Measurements from ENCODE around the gene KRT6B. TPM values are rescaled to one million over a fixed set of nuclear protein-coding genes. Genes with fewer than 3 reads are reported as not detected.

KRT6B gene
- total and polyA plus RNA-seq, 9 of the 15 experiments (the other 6 are each of a cell fraction or from before 2014, with no cell fraction given): not detected

DNA sequence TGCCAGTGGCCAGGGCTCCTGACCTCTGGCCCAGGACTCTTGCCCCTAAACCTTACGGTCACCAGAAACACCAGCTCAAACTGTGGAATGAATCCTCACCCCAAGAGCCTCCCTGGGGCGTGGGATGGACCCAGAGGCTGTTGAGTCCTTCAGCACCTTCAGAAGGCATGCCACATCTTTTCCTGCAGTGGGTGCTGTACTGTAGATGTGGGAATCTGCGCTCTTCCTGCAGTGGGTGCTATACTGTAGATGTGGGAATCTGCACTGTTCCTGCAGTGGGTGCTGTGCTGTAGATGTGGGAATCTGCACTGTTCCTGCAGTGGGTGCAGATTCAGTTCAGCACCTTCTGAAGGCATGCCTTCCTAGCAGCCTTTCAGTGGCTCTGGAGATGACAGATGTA, 47.0 kb downstream of the KRT6B start:
- no peak for TF ChIP-seq RBFOX2 (IDR thresholded peaks at IDR 0.05; ENCODE audit: low read depth, low read length)
- no peak for TF ChIP-seq ZNF395 (CRISPR knock-in tag; IDR thresholded peaks at IDR 0.05)
- TF ChIP-seq, protein P1, sequence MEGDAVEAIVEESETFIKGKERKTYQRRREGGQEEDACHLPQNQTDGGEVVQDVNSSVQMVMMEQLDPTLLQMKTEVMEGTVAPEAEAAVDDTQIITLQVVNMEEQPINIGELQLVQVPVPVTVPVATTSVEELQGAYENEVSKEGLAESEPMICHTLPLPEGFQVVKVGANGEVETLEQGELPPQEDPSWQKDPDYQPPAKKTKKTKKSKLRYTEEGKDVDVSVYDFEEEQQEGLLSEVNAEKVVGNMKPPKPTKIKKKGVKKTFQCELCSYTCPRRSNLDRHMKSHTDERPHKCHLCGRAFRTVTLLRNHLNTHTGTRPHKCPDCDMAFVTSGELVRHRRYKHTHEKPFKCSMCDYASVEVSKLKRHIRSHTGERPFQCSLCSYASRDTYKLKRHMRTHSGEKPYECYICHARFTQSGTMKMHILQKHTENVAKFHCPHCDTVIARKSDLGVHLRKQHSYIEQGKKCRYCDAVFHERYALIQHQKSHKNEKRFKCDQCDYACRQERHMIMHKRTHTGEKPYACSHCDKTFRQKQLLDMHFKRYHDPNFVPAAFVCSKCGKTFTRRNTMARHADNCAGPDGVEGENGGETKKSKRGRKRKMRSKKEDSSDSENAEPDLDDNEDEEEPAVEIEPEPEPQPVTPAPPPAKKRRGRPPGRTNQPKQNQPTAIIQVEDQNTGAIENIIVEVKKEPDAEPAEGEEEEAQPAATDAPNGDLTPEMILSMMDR (IDR thresholded peaks at IDR 0.05 in 2 of 3, conservative IDR thresholded peaks at IDR 0.05 in 1 of 3; ENCODE audit: insufficient read depth in 2 of 3, low read depth in 1 of 3, low read length in 3 of 3): peak in 1 of 3 experiments; percentile 28; a peak in 1 of 6 replicates
- TF ChIP-seq CXXC5 (CRISPR knock-in tag; IDR thresholded peaks at IDR 0.05): no peak

More for the DNA sequence above, 47.0 kb downstream of the KRT6B start:
- no peaks in the 10 kb centered on the region for H3K9me3 ChIP-seq (replicated peaks; ENCODE audit: control insufficient read depth, insufficient read depth, low read depth, low read length)
- H3K27me3 ChIP-seq (ENCODE audit: control insufficient read depth in 2 of 2, insufficient read depth in 2 of 2, low read length in 2 of 2): peaks cover 0 to 69% of the 10 kb centered on the region in 2 experiments; a peak in 4 of 5 replicates
- H3K4me2 ChIP-seq (ENCODE audit: insufficient read depth, low read length): no peak overlapping the region
- CTCF ChIA-PET (ENCODE audit: low intra/inter-chr PET ratio): no interaction called here
- intact Hi-C loops (cut with micrococcal nuclease): no loop called here
- DNase-seq (ENCODE audit: extremely low read depth in 1 of 4, low spot score in 3 of 4) (no peak), ATAC-seq (no peak), FAIRE-seq (no peak)
- H3K36me3 ChIP-seq (ENCODE audit: control insufficient read depth, insufficient read depth, low read length): no peaks in the 10 kb centered on the region
- POLR2A ChIA-PET: interaction anchor here (0.9 kb wide), 1 partner anchor 18 kb away, joined by 3 read pairs; no protein-coding TSS in a partner anchor
- WGBS (ENCODE audit: insufficient coverage, low coverage, missing lambda C conversion rate): 3% methylated on average over 3 of the region's 3 CpGs
- no peaks in the 10 kb centered on the region for H3K79me2 ChIP-seq (ENCODE audit: control insufficient read depth, insufficient read depth, low read length)
- H4K20me1 ChIP-seq (replicated peaks; ENCODE audit: control insufficient read depth, insufficient read depth, low read length): no peaks in the 10 kb centered on the region
- H3K4me3 ChIP-seq: no peak overlapping the region
- H3K9me1 ChIP-seq (ENCODE audit: control insufficient read depth, insufficient read depth, low read length): no peaks in the 10 kb centered on the region
- no peaks in the 10 kb centered on the region for H3K4me1 ChIP-seq (replicated peaks in 1 of 2; ENCODE audit: control insufficient read depth in 2 of 2, insufficient read depth in 2 of 2, low read length in 2 of 2)
- in situ Hi-C loops (cut with MboI): no loop called here
- H3K27ac ChIP-seq (ENCODE audit: extremely low read depth, low read depth, low read length): no peak overlapping the region
- no TSS peak for BruUV-seq (replicated peaks)
- H3K9ac ChIP-seq (ENCODE audit: insufficient read depth in 1 of 2, low read depth in 2 of 2, low read length in 2 of 2): no peak overlapping the region
- no peak overlapping the region for H2AFZ ChIP-seq (ENCODE audit: low read depth, low read length)
